Keratinocyte (primary cell): ENCODE data around the gene CLDN2. TPM values are rescaled to one million over a fixed set of nuclear protein-coding genes. Genes with fewer than 3 reads are reported as not detected.

Experiments
- DNase-seq: peaks from one replicate; pipeline ENCODE4 v3.0.0-alpha.2; 2011; ENCODE audit warnings: low read depth, missing footprints, low spot score
- FAIRE-seq: peaks from 2 replicates; lab custom pipeline; 2011; peaks lifted over from hg19 to GRCh38; lab: Jason Lieb, UNC
- H2AFZ ChIP-seq: 2 replicates; pipeline ENCODE4 v1.6.0; 2012; ENCODE audit warnings: low read length, control low read depth, inconsistent platforms; ENCODE audit not compliant: control insufficient read depth
- H3K27ac ChIP-seq: 2 replicates; pipeline ENCODE4 v1.5.1; 2011; ENCODE audit warnings: low read length; ENCODE audit not compliant: control insufficient read depth, insufficient read depth
- H3K27me3 ChIP-seq: 3 replicates; pipeline ENCODE4 v1.6.0; 2011; ENCODE audit warnings: low read length; ENCODE audit not compliant: control insufficient read depth, insufficient read depth; ENCODE audit errors: extremely low read depth
- H3K36me3 ChIP-seq, 2 experiments: 2 replicates in 1 of 2; 3 replicates in 1 of 2; pipeline ENCODE4 v1.5.1; 2011; ENCODE audit warnings: low read length in 2 of 2, mild to moderate bottlenecking in 1 of 2; ENCODE audit not compliant: control insufficient read depth in 2 of 2, insufficient read depth in 2 of 2; ENCODE audit errors: extremely low read depth in 1 of 2
- H3K4me1 ChIP-seq: 3 replicates; pipeline ENCODE4 v1.5.1; 2011; ENCODE audit warnings: low read length; ENCODE audit not compliant: control insufficient read depth, insufficient read depth; ENCODE audit errors: extremely low read depth
- H3K4me2 ChIP-seq: 3 replicates; pipeline ENCODE4 v1.6.0; 2011; ENCODE audit warnings: low read depth, low read length; ENCODE audit not compliant: control insufficient read depth, insufficient read depth; ENCODE audit errors: extremely low read depth
- H3K4me3 ChIP-seq, 3 experiments: fragments of 200-600 bp in 1 of 3; sonication (generic) in 1 of 3; 2 replicates in 2 of 3; 3 replicates in 1 of 3; pipeline ENCODE4 v1.5.1; 2011 to 2016; ENCODE audit warnings: low read length in 3 of 3, mild to moderate bottlenecking in 3 of 3, control low read depth in 2 of 3, inconsistent platforms in 1 of 3, low read depth in 1 of 3, mixed read lengths in 1 of 3, mixed run types in 1 of 3, moderate library complexity in 1 of 3; ENCODE audit not compliant: control insufficient read depth in 2 of 3, insufficient read depth in 2 of 3; ENCODE audit errors: extremely low read depth in 1 of 3
- H3K79me2 ChIP-seq: 2 replicates; pipeline ENCODE4 v1.6.0; 2012; ENCODE audit warnings: low read length; ENCODE audit not compliant: control insufficient read depth, insufficient read depth
- H3K9ac ChIP-seq: 3 replicates; pipeline ENCODE4 v1.6.0; 2011; ENCODE audit warnings: low read length; ENCODE audit not compliant: control insufficient read depth, insufficient read depth; ENCODE audit errors: extremely low read depth
- H3K9me1 ChIP-seq: 3 replicates; pipeline ENCODE4 v1.6.0; 2011; ENCODE audit warnings: low read length; ENCODE audit not compliant: control insufficient read depth, insufficient read depth; ENCODE audit errors: extremely low read depth
- H3K9me3 ChIP-seq: 2 replicates; pipeline ENCODE4 v1.5.1; 2012; ENCODE audit warnings: low read depth, low read length; ENCODE audit not compliant: control insufficient read depth
- H4K20me1 ChIP-seq: 3 replicates; pipeline ENCODE4 v1.6.0; 2011; ENCODE audit warnings: low read length; ENCODE audit not compliant: control insufficient read depth, insufficient read depth; ENCODE audit errors: extremely low read depth
- CTCF ChIP-seq, 3 experiments: IDR thresholded peaks in 1 of 3; conservative IDR thresholded peaks in 1 of 3; optimal IDR thresholded peaks in 1 of 3; 2 replicates in 2 of 3; 3 replicates in 1 of 3; pipeline versions ENCODE3 to v1.5.1; 2011; ENCODE audit warnings: low read length in 3 of 3, mild to moderate bottlenecking in 3 of 3, moderate library complexity in 2 of 3, control low read depth in 1 of 3, inconsistent platforms in 1 of 3; ENCODE audit not compliant: insufficient read depth in 2 of 3; ENCODE audit errors: extremely low read depth in 1 of 3
- EZH2 ChIP-seq: IDR thresholded peaks from one replicate; pipeline ENCODE4 v1.6.1; 2012; ENCODE audit warnings: inconsistent platforms, mild to moderate bottlenecking, low read length, moderate library complexity
- dilution Hi-C: fragments of 300-500 bp; cut with MboI; formaldehyde crosslinking; loops from one replicate; pipeline ENCODE4 v1.7.0; 2020; ENCODE audit warnings: low sequenced_read_pairs; ENCODE audit not compliant: extremely low pct_ligation_motif_present
- polyA plus RNA-seq, 5 experiments: library from polyadenylated mRNA; depleted of rRNA in 3 of 5; stranded (reverse) in 3 of 5; stranded (forward) in 1 of 5; unstranded in 1 of 5; fragments of >200 nt; gene quantifications; 1 replicate in 1 of 5; 2 replicates in 3 of 5; 3 replicates in 1 of 5; pipeline versions ENCODE4 v1.2.1 to v1.2.3, GENCODE V29; 2011 to 2012; ENCODE audit warnings: missing spikeins in 2 of 5, low read depth in 1 of 5, low replicate concordance in 1 of 5

CLDN2 gene
- polyA plus RNA-seq, 1 donor (not counting 4 experiments of a cell fraction or from before 2014, with no cell fraction given): not detected

GRCh38 chrX:106959901-106960300 lies 39.7 kb downstream of the CLDN2 start:
- dilution Hi-C loops: no loop called here
- no peaks in the 10 kb centered on the region for H3K27me3 ChIP-seq
- FAIRE-seq (no peak), DNase-seq (no peak)
- no peaks in the 10 kb centered on the region for H3K9me1 ChIP-seq
- H3K9ac ChIP-seq: no peak overlapping the region
- H4K20me1 ChIP-seq: no peaks in the 10 kb centered on the region
- H3K4me3 ChIP-seq: no peak overlapping the region
- peaks cover 0 to 4% of the 10 kb centered on the region in 2 experiments for H3K36me3 ChIP-seq
- no peaks in the 10 kb centered on the region for H3K4me1 ChIP-seq
- no peak overlapping the region for H3K4me2 ChIP-seq
- no peaks in the 10 kb centered on the region for H3K79me2 ChIP-seq
- TF ChIP-seq EZH2: no peak
- peak in 2 of 3 experiments; percentile 21 to 22 for TF ChIP-seq CTCF (optimal IDR thresholded peaks at IDR 0.05 in 1 of 3, IDR thresholded peaks at IDR 0.05 in 1 of 3, conservative IDR thresholded peaks at IDR 0.05 in 1 of 3; ENCODE audit: extremely low read depth in 1 of 3, insufficient read depth in 2 of 3, low read length in 3 of 3)
- H2AFZ ChIP-seq: no peak overlapping the region
- no peak overlapping the region for H3K27ac ChIP-seq
- no peaks in the 10 kb centered on the region for H3K9me3 ChIP-seq

GRCh38 chrX:106963111-106963510 lies 42.9 kb downstream of the CLDN2 start:
- H3K4me3 ChIP-seq: no peak overlapping the region
- no peaks in the 10 kb centered on the region for H3K9me1 ChIP-seq
- no peaks in the 10 kb centered on the region for H3K27me3 ChIP-seq
- H3K9me3 ChIP-seq: no peaks in the 10 kb centered on the region
- H3K79me2 ChIP-seq: no peaks in the 10 kb centered on the region
- H3K4me1 ChIP-seq: no peaks in the 10 kb centered on the region
- no peak for DNase-seq
- no peak overlapping the region for H3K9ac ChIP-seq
- TF ChIP-seq EZH2 (no peak), CTCF (optimal IDR thresholded peaks at IDR 0.05 in 1 of 3, IDR thresholded peaks at IDR 0.05 in 1 of 3, conservative IDR thresholded peaks at IDR 0.05 in 1 of 3; ENCODE audit: extremely low read depth in 1 of 3, insufficient read depth in 2 of 3, low read length in 3 of 3) (no peak)
- H3K4me2 ChIP-seq: no peak overlapping the region
- H4K20me1 ChIP-seq: no peaks in the 10 kb centered on the region
- H2AFZ ChIP-seq: no peak overlapping the region
- H3K27ac ChIP-seq: no peak overlapping the region
- peaks cover 0 to under 1% of the 10 kb centered on the region in 2 experiments for H3K36me3 ChIP-seq
- dilution Hi-C loops: no loop called here
- no peak for FAIRE-seq
